MCF 10A (cell line): ENCODE data around the gene LRRC23. TPM values are rescaled to one million over a fixed set of nuclear protein-coding genes. Genes with fewer than 3 reads are reported as not detected.

Experiments
- BruUV-seq: library from RNA; stranded (reverse); fragments of 400-500 nt; replicated peaks from 2 replicates; lab custom pipeline; 2021; lab: Mats Ljungman, UMichigan
- CTCF ChIA-PET: fragments of 300-600 bp; sonication (Branson Sonifier 250); formaldehyde crosslinking; extraction: SDS; loops from one replicate; lab custom pipeline; 2021; ENCODE audit warnings: antibody characterized with exemption, inconsistent platforms; lab: Yijun Ruan, JAX
- POLR2A ChIA-PET: fragments of 300-600, 350-650 bp; sonication (Branson Sonifier 250); formaldehyde crosslinking; extraction: SDS; loops from one replicate; lab custom pipeline; 2020; ENCODE audit warnings: antibody characterized with exemption, inconsistent platforms; lab: Yijun Ruan, JAX
- DNase-seq: peaks from one replicate; pipeline ENCODE4 v3.0.0-alpha.2; 2018; ENCODE audit not compliant: unreplicated experiment
- H3K27ac Mint-ChIP-seq: one replicate; pipeline ENCODE4 v1.8.0; 2022; ENCODE audit warnings: mild to moderate bottlenecking, low read depth, mixed read lengths; ENCODE audit not compliant: unreplicated experiment
- H3K27me3 Mint-ChIP-seq: one replicate; pipeline ENCODE4 v1.8.0; 2022; ENCODE audit warnings: mixed read lengths; ENCODE audit not compliant: insufficient read depth, unreplicated experiment
- H3K36me3 Mint-ChIP-seq: one replicate; pipeline ENCODE4 v1.8.0; 2022; ENCODE audit warnings: mild to moderate bottlenecking, moderate library complexity, mixed read lengths; ENCODE audit not compliant: insufficient read depth, unreplicated experiment
- H3K4me1 Mint-ChIP-seq: one replicate; pipeline ENCODE4 v1.8.0; 2022; ENCODE audit warnings: mixed read lengths; ENCODE audit not compliant: insufficient read depth, unreplicated experiment
- H3K4me3 Mint-ChIP-seq: one replicate; pipeline ENCODE4 v1.8.0; 2022; ENCODE audit warnings: mild to moderate bottlenecking, moderate library complexity, mixed read lengths; ENCODE audit not compliant: unreplicated experiment
- H3K9me3 Mint-ChIP-seq: one replicate; pipeline ENCODE4 v1.8.0; 2022; ENCODE audit warnings: mixed read lengths; ENCODE audit not compliant: unreplicated experiment
- CTCF ChIP-seq: fragments of 200-600 bp; IDR thresholded peaks from one replicate; pipeline ENCODE4 v1.8.0; 2022; ENCODE audit warnings: antibody characterized with exemption, mild to moderate bottlenecking; ENCODE audit not compliant: unreplicated experiment
- intact Hi-C: fragments of 100-400 bp; cut with micrococcal nuclease; formaldehyde crosslinking; loops from 2 replicates; pipeline ENCODE4 v1.14.1; 2022
- microRNA-seq: library from miRNA; unstranded; fragments of <30 nt; microRNA quantifications from one replicate; pipeline ENCODE4 v1.2.0, GENCODE V29; 2022
- total RNA-seq: library from RNA; stranded (reverse); gene quantifications from 2 replicates; pipeline ENCODE4 v1.2.3, GENCODE V29; 2022

LRRC23 gene
- total RNA-seq, 1 experiment from 2014 or later, result 7.5 TPM

DNA sequence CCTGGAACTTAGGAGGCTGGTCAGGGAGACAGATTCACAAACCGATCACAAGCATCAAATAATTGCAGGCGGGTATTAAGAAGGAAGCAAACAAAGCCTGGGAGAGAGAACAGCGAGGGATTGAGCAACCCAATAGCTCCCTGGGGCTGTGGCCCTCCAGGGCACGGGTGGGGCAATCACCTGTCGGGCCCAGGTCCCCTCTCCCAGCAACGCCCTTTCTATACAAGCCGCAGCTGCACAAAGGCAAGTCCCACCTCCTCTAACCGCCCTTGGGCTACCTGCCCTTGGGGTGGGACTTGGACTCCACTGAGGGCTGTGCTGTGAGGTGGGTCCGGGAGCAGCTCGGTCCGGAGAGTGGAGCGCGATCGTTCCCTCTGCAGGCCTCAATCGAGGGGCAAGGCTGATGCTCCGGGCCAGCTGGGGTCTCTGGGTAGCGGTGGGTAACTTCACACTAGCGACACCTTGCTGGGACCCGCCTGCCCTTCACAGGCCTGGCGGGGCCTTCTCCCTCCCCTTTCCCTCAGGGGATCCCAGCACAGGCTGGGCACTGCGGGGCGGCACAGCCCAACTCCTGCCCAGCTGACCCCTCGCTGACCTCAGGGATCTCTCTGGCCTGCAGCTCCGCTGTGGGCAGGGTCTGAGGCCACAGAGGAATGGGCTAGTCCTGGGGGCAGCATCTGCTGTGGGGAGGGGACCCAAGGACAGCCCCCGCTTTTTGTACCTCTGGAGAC is 57.8 kb downstream of the LRRC23 start:
- Mint-ChIP-seq H3K9me3 (no peaks in the 10 kb centered on the region), H3K4me1 (peaks cover 51% of the 10 kb centered on the region), H3K4me3 (peak overlapping the region; percentile 87), H3K36me3 (peaks cover 49% of the 10 kb centered on the region), H3K27me3 (no peaks in the 10 kb centered on the region), H3K27ac (peak overlapping the region; percentile 94)
- CTCF ChIA-PET, result interaction anchor here (0.6 to 6.4 kb wide), 14 partner anchors 17 to 151 kb away, joined by 3 to 160 read pairs (median 5); partner anchors contain the start of genes C12orf57, C1RL, RNU7-1 and SPSB2
- no TSS peak for BruUV-seq
- POLR2A ChIA-PET, result interaction anchor here (0.7 to 7.0 kb wide), 22 partner anchors 8 to 492 kb away, joined by 3 to 495 read pairs (median 5); partner anchors contain the start of genes ATN1, C12orf57, C1RL and C1S
- intact Hi-C loops, result loop anchor here (5.0 kb wide), 1 partner anchor 145 kb away; the partner anchor contains the start of gene C1RL
- no peak for DNase-seq
- no peak for TF ChIP-seq CTCF

GRCh38 chr12:6963016-6963731 is 58.6 kb downstream of the LRRC23 start:
- CTCF ChIA-PET, result interaction anchor here (0.6 to 6.4 kb wide), 17 partner anchors 17 to 150 kb away, joined by 3 to 160 read pairs (median 6); partner anchors contain the start of genes C12orf57, C1RL, LPCAT3 and RNU7-1
- H3K36me3 Mint-ChIP-seq, result peaks cover 55% of the 10 kb centered on the region
- H3K27me3 Mint-ChIP-seq, result no peaks in the 10 kb centered on the region
- peak overlapping the region; percentile 94 for H3K27ac Mint-ChIP-seq
- TF ChIP-seq CTCF, result no peak
- H3K4me1 Mint-ChIP-seq, result peaks cover 51% of the 10 kb centered on the region
- H3K9me3 Mint-ChIP-seq, result no peaks in the 10 kb centered on the region
- POLR2A ChIA-PET, result interaction anchor here (0.7 to 7.0 kb wide), 25 partner anchors 8 to 493 kb away, joined by 3 to 495 read pairs (median 6); partner anchors contain the start of genes ATN1, C12orf57, C1RL and C1S
- no TSS peak for BruUV-seq
- DNase-seq, result peak; percentile 89
- intact Hi-C loops, result loop anchor here (5.0 kb wide), 1 partner anchor 144 kb away; the partner anchor contains the start of gene C1RL
- peak overlapping the region; percentile 87 for H3K4me3 Mint-ChIP-seq

Small RNA genes lying within 50 kb of the gene (microRNA-seq; reads per million reads assigned to microRNA genes)
- 1,584 reads per million, percentile 89 among the genes with 10 or more reads in this experiment for gene MIR141
- 13,536 reads per million, percentile 98 among the genes with 10 or more reads in this experiment for gene MIR200C

Other genes starting within 250 kb of the LRRC23 start
- gene ING4, start 241.7 kb upstream of the LRRC23 start, total RNA-seq, result 15.2 and 16.1 TPM in 2 replicates
- 62.8 and 70.8 TPM in 2 replicates for gene ZNF384, start 215.4 kb upstream of the LRRC23 start, total RNA-seq
- gene PIANP, start 204.0 kb upstream of the LRRC23 start, total RNA-seq, result not detected in 2 replicates
- 55.5 and 61.3 TPM in 2 replicates for gene COPS7A, start 180.8 kb upstream of the LRRC23 start, total RNA-seq
- gene MLF2, start 151.7 kb upstream of the LRRC23 start, total RNA-seq, result 151 and 162 TPM in 2 replicates
- gene PTMS, start 138.5 kb upstream of the LRRC23 start, total RNA-seq, result 242 and 284 TPM in 2 replicates
- 0.58 and 1.0 TPM in 2 replicates for gene LAG3, start 132.3 kb upstream of the LRRC23 start, total RNA-seq
- not detected in 2 replicates for gene CD4, start 115.3 kb upstream of the LRRC23 start, total RNA-seq
- not detected in 2 replicates for gene GPR162, start 83.0 kb upstream of the LRRC23 start, total RNA-seq
- gene P3H3, start 76.4 kb upstream of the LRRC23 start, total RNA-seq, result 0.47 and 1.3 TPM in 2 replicates
- 0.47 TPM in 1 of 2 replicates, not detected in the other for gene GNB3, start 63.9 kb upstream of the LRRC23 start, total RNA-seq
- 11.7 and 25.5 TPM in 2 replicates for gene CDCA3, start 53.5 kb upstream of the LRRC23 start, total RNA-seq
- 62.5 and 80.2 TPM in 2 replicates for gene USP5, start 52.7 kb upstream of the LRRC23 start, total RNA-seq
- 498 and 549 TPM in 2 replicates for gene TPI1, start 37.3 kb upstream of the LRRC23 start, total RNA-seq
- gene SPSB2, start 31.5 kb upstream of the LRRC23 start, total RNA-seq, result 9.2 and 10.8 TPM in 2 replicates
- 0.30 and 2.1 TPM in 2 replicates for gene ENO2, start 9.8 kb downstream of the LRRC23 start, total RNA-seq
- 83.7 and 84.7 TPM in 2 replicates for gene ATN1, start 23.1 kb downstream of the LRRC23 start, total RNA-seq
- not detected in 2 replicates for gene RNU7-1, start 39.0 kb downstream of the LRRC23 start, total RNA-seq
- gene C12orf57, start 39.2 kb downstream of the LRRC23 start, total RNA-seq, result 176 and 196 TPM in 2 replicates
- 10.3 and 13.2 TPM in 2 replicates for gene PTPN6, start 46.5 kb downstream of the LRRC23 start, total RNA-seq
- gene PHB2, start 65.8 kb downstream of the LRRC23 start, total RNA-seq, result 249 and 305 TPM in 2 replicates
- 66.5 and 93.8 TPM in 2 replicates for gene EMG1, start 66.1 kb downstream of the LRRC23 start, total RNA-seq
- gene LPCAT3, start 113.7 kb downstream of the LRRC23 start, total RNA-seq, result 14.4 and 15.4 TPM in 2 replicates
- gene C1S, start 155.9 kb downstream of the LRRC23 start, total RNA-seq, result 6.0 and 11.5 TPM in 2 replicates
- gene C1R, start 187.6 kb downstream of the LRRC23 start, total RNA-seq, result 13.1 and 16.7 TPM in 2 replicates
- 49.8 and 55.7 TPM in 2 replicates for gene C1RL, start 204.4 kb downstream of the LRRC23 start, total RNA-seq
- not detected in 2 replicates for gene RBP5, start 224.1 kb downstream of the LRRC23 start, total RNA-seq
- gene CLSTN3, start 225.5 kb downstream of the LRRC23 start, total RNA-seq, result 34.6 and 40.2 TPM in 2 replicates